ENCODE results near the gene GPRIN1.
"Not testable (repeated sequence)": the region's sequence is repeated elsewhere in the genome, so short reads cannot be mapped to it uniquely, and the experiment has no call there.

DNA sequence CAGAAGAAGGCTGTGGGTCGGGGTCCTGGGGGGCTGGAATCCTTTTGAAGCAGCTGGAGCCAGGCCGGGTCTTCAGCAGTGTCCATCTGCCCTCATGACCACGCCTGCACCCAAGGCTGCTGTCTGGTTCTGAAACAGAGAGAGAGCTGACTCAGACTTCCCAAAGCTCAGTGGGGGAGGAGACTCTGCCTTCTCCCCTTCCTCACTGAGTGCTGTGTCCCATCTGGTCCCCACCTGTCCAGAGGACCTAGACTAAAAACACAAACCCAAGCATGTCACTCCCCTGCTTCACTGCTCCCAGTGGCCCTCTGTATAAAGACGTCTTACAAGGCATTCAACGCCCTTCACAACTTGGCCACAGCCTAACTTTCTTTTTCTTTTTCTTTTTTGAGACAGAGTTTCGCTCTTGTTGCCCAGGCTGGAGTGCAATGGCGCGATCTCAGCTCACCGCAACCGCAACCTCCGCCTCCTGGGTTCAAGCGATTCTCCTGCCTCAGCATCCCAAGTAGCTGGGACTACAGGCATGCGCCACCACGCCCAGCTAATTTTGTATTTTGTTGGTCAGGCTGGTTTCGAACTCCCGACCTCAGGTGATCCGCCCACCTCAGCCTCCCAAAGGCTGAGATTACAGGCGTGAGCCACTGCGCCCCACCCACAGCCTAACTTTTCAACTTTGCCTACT lies 10.1 kb downstream of the GPRIN1 start:
- TF ChIP-seq, protein P1, sequence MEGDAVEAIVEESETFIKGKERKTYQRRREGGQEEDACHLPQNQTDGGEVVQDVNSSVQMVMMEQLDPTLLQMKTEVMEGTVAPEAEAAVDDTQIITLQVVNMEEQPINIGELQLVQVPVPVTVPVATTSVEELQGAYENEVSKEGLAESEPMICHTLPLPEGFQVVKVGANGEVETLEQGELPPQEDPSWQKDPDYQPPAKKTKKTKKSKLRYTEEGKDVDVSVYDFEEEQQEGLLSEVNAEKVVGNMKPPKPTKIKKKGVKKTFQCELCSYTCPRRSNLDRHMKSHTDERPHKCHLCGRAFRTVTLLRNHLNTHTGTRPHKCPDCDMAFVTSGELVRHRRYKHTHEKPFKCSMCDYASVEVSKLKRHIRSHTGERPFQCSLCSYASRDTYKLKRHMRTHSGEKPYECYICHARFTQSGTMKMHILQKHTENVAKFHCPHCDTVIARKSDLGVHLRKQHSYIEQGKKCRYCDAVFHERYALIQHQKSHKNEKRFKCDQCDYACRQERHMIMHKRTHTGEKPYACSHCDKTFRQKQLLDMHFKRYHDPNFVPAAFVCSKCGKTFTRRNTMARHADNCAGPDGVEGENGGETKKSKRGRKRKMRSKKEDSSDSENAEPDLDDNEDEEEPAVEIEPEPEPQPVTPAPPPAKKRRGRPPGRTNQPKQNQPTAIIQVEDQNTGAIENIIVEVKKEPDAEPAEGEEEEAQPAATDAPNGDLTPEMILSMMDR (tag by site-specific recombination; IDR thresholded peaks at IDR 0.05) = not testable (repeated sequence)
- not testable (repeated sequence) for TF ChIP-seq ZNF416 (tag by site-specific recombination; IDR thresholded peaks at IDR 0.05); ZNF530 (tag by site-specific recombination; IDR thresholded peaks at IDR 0.05; ENCODE audit: low read depth); KLF9 (tag by site-specific recombination; IDR thresholded peaks at IDR 0.05; ENCODE audit: low read depth); ZNF350 (tag by site-specific recombination; IDR thresholded peaks at IDR 0.05); MEIS1 (CRISPR knock-in tag; IDR thresholded peaks at IDR 0.05; ENCODE audit: borderline replicate concordance); ZNF221 (tag by site-specific recombination; IDR thresholded peaks at IDR 0.05; ENCODE audit: borderline replicate concordance); GFI1B (tag by site-specific recombination; IDR thresholded peaks at IDR 0.05)
